Right lobe of liver (tissue), 6 donors: ENCODE measurements around the gene TMTC1. TPM values are rescaled to one million over a fixed set of nuclear protein-coding genes. Genes with fewer than 3 reads are reported as not detected.

ENCODE experiments used
- ATAC-seq, 4 donors: fragments of 200-7000 bp; cut with Tn5 transposase; one replicate each; pipeline ENCODE4 v1.9.1; 2020; ENCODE audit warnings: mild to moderate bottlenecking in 4 of 4, moderate library complexity in 4 of 4
- DNase-seq, 3 donors: peaks; one replicate each; pipeline ENCODE4 v3.0.0-alpha.2; 2020
- H3K27ac ChIP-seq, 3 donors: fragments of 200-600 bp; one replicate each; pipeline ENCODE4 v1.8.0; 2022
- H3K27me3 ChIP-seq, 2 donors: fragments of 200-600 bp; one replicate each; pipeline ENCODE4 v1.8.0; 2022
- H3K36me3 ChIP-seq, 4 donors: fragments of 200-600 bp; sonication (generic) in 1 of 4; one replicate each; pipeline versions ENCODE4 v1.5.1 to v1.8.0; 2017 to 2022; ENCODE audit warnings: control low read depth in 1 of 4
- H3K4me1 ChIP-seq, 4 donors: fragments of 200-600 bp; sonication (generic) in 1 of 4; one replicate each; pipeline versions ENCODE4 v1.5.1 to v1.8.0; 2017 to 2022; ENCODE audit warnings: control low read depth in 1 of 4
- H3K4me3 ChIP-seq, 3 donors: fragments of 200-600 bp; one replicate each; pipeline ENCODE4 v1.8.0; 2022
- H3K9me3 ChIP-seq, 4 donors: fragments of 200-600 bp; sonication (generic) in 1 of 4; one replicate each; pipeline versions ENCODE4 v1.5.1 to v1.8.0; 2017 to 2022; ENCODE audit warnings: control low read depth in 1 of 4
- CTCF ChIP-seq, 4 donors: fragments of 200-600 bp in 3 of 4; fragments of 450-650 bp in 1 of 4; IDR thresholded peaks; one replicate each; pipeline versions ENCODE4 v1.5.1 to v1.8.0; 2016 to 2022; ENCODE audit warnings: antibody characterized with exemption in 4 of 4, mild to moderate bottlenecking in 2 of 4
- POLR2A ChIP-seq: fragments of 450-650 bp; IDR thresholded peaks from one replicate; pipeline ENCODE4 v1.6.1; 2017; ENCODE audit warnings: antibody characterized with exemption, mild to moderate bottlenecking
- WGBS: methylation state at CpG from one replicate; pipeline ENCODE4 v1.1.6; 2018; ENCODE audit warnings: low coverage, low lambda C conversion rate; ENCODE audit not compliant: insufficient coverage; ENCODE audit errors: missing lambda C conversion rate; 5-methylcytosine and 5-hydroxymethylcytosine counted together
- intact Hi-C, 2 donors: fragments of 100-400 bp; cut with DNase I; formaldehyde crosslinking; loops; one replicate each; pipeline versions ENCODE4 v1.11.2 to v1.14.1; 2022
- total RNA-seq, 6 experiments: library from RNA; depleted of rRNA in 2 of 6; stranded (reverse); fragments of >200 nt in 2 of 6; fragmentation: NEBNext Ultra II Directional in 3 of 6; extraction: Animal tissue kit (Norgen Biotek cat#: 25700) in 3 of 6; gene quantifications; one replicate each; pipeline versions ENCODE4 v1.1.0 to v1.2.4, GENCODE V29; 2016 to 2023
- donor health status: DM: no; HTN: yes; CAD: no.
- donor health status: DM: no; HTN: no; CAD: no.
- donor health status: DM: no; HTN: no; CAD: no.
- donor health status: DM: no; HTN: yes; CAD: no.
- donor health status: DM: no; HTN: yes; CAD: no.

TMTC1 gene
- total RNA-seq, 6 experiments from 2014 or later, result 3.0 to 4.2 (median 3.5) TPM

GRCh38 chr12:29797565-29798355 lies 14.0 kb upstream of the TMTC1 start:
- no peak for TF ChIP-seq POLR2A
- no peak for TF ChIP-seq CTCF (IDR thresholded peaks at IDR 0.05)
- no peaks in the 10 kb centered on the region for H3K27me3 ChIP-seq
- no peak for ATAC-seq
- H3K4me3 ChIP-seq, result no peak overlapping the region
- WGBS, result 56% methylated on average over 2 of the region's 2 CpGs
- H3K9me3 ChIP-seq, result peaks cover 0 to 3% (median 0%) of the 10 kb centered on the region in 4 donors
- no peak overlapping the region for H3K27ac ChIP-seq
- H3K4me1 ChIP-seq, result no peaks in the 10 kb centered on the region
- no peaks in the 10 kb centered on the region for H3K36me3 ChIP-seq
- DNase-seq, result no peak
- intact Hi-C loops, result no loop called here

DNA sequence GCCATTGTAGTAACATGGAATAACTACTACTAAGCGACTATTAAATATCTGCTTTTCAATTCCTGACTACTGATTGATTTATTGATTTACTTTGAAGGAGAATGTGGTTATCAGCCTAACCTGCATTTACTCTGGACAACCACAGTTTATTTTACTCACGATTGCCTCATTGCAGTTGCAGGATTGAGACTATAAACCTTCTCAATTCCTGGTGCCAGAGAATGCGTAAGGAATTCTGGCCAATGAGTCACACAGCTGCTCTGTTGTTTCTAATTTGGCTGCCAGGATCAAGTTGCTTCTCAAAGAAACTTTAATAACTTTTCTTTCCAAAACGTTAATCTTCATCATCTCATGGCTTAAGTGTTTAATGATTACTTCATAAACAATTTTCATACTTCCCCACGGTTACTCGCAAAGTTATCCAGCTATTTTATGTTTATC lies 13.1 kb upstream of the TMTC1 start:
- no peak for DNase-seq
- ATAC-seq, result peak in 3 of 4 donors; percentile 56 to 98 (median 71)
- WGBS, result 32% methylated on average over 6 of the region's 6 CpGs
- Histone ChIP-seq H3K4me3 (no peak overlapping the region), H3K4me1 (no peaks in the 10 kb centered on the region), H3K27me3 (no peaks in the 10 kb centered on the region), H3K9me3 (no peaks in the 10 kb centered on the region), H3K36me3 (no peaks in the 10 kb centered on the region), H3K27ac (no peak overlapping the region)
- intact Hi-C loops, result no loop called here
- no peak for TF ChIP-seq CTCF (IDR thresholded peaks at IDR 0.05)
- no peak for TF ChIP-seq POLR2A

- intact Hi-C loops, result no loop called here
- no peak for DNase-seq
- Histone ChIP-seq H3K4me1 (no peaks in the 10 kb centered on the region), H3K27me3 (no peaks in the 10 kb centered on the region), H3K4me3 (no peak overlapping the region), H3K9me3 (no peaks in the 10 kb centered on the region), H3K36me3 (no peaks in the 10 kb centered on the region), H3K27ac (no peak overlapping the region)
- TF ChIP-seq CTCF (IDR thresholded peaks at IDR 0.05) (no peak), POLR2A (no peak)
- ATAC-seq, result no peak
- 66% methylated on average over 3 of the region's 3 CpGs for WGBS
Measured at GRCh38 chr12:29795715-29796114, 12.0 kb upstream of the TMTC1 start.

DNA sequence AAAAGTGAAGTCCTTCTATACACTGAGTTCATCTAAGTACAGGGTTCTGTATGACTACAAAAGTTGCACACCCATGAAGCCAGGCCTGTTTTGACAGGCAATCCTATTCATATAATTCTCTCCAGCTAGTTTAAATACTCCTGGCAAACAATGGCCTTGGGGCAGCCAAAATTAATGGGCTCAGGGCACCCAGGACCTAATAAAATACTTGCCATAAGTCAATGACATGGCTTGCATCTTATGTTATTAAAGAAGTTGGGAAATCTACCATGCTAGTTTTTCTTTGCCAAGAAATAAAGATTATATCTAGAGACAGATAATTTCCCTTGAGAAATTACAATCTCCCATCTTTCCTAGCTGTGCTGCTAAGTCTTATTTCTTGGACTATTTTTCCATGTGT lies 11.1 kb upstream of the TMTC1 start:
- intact Hi-C loops, result no loop called here
- no peak for DNase-seq
- Histone ChIP-seq H3K27me3 (no peaks in the 10 kb centered on the region), H3K36me3 (no peaks in the 10 kb centered on the region), H3K4me3 (no peak overlapping the region), H3K9me3 (no peaks in the 10 kb centered on the region), H3K27ac (no peak overlapping the region), H3K4me1 (no peaks in the 10 kb centered on the region)
- ATAC-seq, result no peak
- TF ChIP-seq POLR2A (no peak), CTCF (IDR thresholded peaks at IDR 0.05) (no peak)
